H1 (cell line): Measurements from ENCODE around the gene ACOT12. TPM values are rescaled to one million over a fixed set of nuclear protein-coding genes. Genes with fewer than 3 reads are reported as not detected.

ENCODE experiments used
- FOSL1 ChIP-seq: IDR thresholded peaks from 2 replicates; pipeline ENCODE4 v1.6.1; 2011; ENCODE audit warnings: mild to moderate bottlenecking, low read depth, low read length, moderate library complexity; ENCODE audit not compliant: insufficient read depth
- JUN ChIP-seq: IDR thresholded peaks from 2 replicates; pipeline ENCODE4 v1.6.1; 2011; ENCODE audit warnings: low read depth, mild to moderate bottlenecking, improper control_type of control experiment, low read length
- KDM5A ChIP-seq: fragments of 200-600 bp; IDR thresholded peaks from 2 replicates; pipeline ENCODE4 v1.7.1; 2012; ENCODE audit warnings: mild to moderate bottlenecking, low read length, inconsistent platforms, mixed read lengths
- POLR2AphosphoS5 ChIP-seq: IDR thresholded peaks from 2 replicates; pipeline ENCODE4 v1.6.1; 2011; ENCODE audit warnings: low read depth, low read length
- SAP30 ChIP-seq: fragments of 300-600 bp; sonication (generic); IDR thresholded peaks from 2 replicates; pipeline ENCODE4 v1.7.1; 2012; ENCODE audit warnings: low read length, moderate library complexity, mild to moderate bottlenecking, inconsistent platforms; ENCODE audit not compliant: insufficient read depth, insufficient replicate concordance
- SRF ChIP-seq: IDR thresholded peaks from 2 replicates; pipeline ENCODE4 v1.6.1; 2011; ENCODE audit warnings: mild to moderate bottlenecking, low read depth, low read length, moderate library complexity
- TAF7 ChIP-seq: optimal IDR thresholded peaks from 2 replicates; pipeline ENCODE3; 2011; ENCODE audit warnings: low read depth, mild to moderate bottlenecking, inconsistent platforms, low read length, moderate library complexity, borderline replicate concordance
- ZNF274 ChIP-seq: IDR thresholded peaks from 2 replicates; pipeline ENCODE4 v1.7.0; 2012; ENCODE audit warnings: low read length, borderline replicate concordance; ENCODE audit errors: extremely low read depth
- polyA plus RNA-seq, 7 experiments: library from polyadenylated mRNA; depleted of rRNA in 3 of 7; stranded (reverse) in 5 of 7; unstranded in 2 of 7; fragments of >200 nt in 5 of 7; fragments of 200-250 nt in 2 of 7; gene quantifications; 1 replicate in 5 of 7; 2 replicates in 1 of 7; 4 replicates in 1 of 7; pipeline versions ENCODE4 v1.2.1 to v1.2.3, GENCODE V29; 2011 to 2013; ENCODE audit warnings: missing spikeins in 2 of 7, mixed read lengths in 2 of 7
- total RNA-seq: library from RNA; stranded (reverse); fragmentation: NEBNext Ultra II Directional; extraction: Animal tissue kit (Norgen Biotek cat#: 25700); gene quantifications from 2 replicates; pipeline ENCODE4 v1.2.1, GENCODE V29; 2021
- TF ChIP-seq, protein P1 (sequence below): fragments of 300-600 bp; sonication (generic); IDR thresholded peaks from 2 replicates; pipeline ENCODE4 v1.7.1; 2012; ENCODE audit warnings: low read length, moderate library complexity, mild to moderate bottlenecking, inconsistent platforms; ENCODE audit not compliant: insufficient replicate concordance

Gene ACOT12
- total and polyA plus RNA-seq, 2 of the 8 experiments (the other 6 are each of a cell fraction or from before 2014, with no cell fraction given): 0.29 TPM; not detected in 1

DNA sequence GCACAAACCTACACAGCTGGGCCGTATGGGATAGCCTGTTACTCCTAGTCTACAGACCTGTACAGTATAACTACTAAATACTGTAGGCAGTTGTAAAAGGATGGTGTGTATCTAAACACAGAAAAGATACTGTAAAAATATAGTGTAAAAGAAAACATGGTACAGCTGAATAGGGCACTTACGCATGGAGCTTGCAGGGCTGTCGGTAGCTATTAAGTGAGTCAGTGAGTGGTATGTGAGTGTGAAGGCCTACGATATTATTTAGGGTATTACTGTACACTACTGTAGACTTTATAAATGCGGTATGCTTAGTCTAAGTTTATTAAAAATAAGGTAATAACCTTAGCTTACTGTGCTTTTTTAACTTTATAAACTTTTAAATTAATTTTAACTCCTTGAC, 91.3 kb downstream of the ACOT12 start (continued):
- no peak for TF ChIP-seq SRF
- TF ChIP-seq KDM5A: no peak
- no peak for TF ChIP-seq FOSL1
- TF ChIP-seq, protein P1, sequence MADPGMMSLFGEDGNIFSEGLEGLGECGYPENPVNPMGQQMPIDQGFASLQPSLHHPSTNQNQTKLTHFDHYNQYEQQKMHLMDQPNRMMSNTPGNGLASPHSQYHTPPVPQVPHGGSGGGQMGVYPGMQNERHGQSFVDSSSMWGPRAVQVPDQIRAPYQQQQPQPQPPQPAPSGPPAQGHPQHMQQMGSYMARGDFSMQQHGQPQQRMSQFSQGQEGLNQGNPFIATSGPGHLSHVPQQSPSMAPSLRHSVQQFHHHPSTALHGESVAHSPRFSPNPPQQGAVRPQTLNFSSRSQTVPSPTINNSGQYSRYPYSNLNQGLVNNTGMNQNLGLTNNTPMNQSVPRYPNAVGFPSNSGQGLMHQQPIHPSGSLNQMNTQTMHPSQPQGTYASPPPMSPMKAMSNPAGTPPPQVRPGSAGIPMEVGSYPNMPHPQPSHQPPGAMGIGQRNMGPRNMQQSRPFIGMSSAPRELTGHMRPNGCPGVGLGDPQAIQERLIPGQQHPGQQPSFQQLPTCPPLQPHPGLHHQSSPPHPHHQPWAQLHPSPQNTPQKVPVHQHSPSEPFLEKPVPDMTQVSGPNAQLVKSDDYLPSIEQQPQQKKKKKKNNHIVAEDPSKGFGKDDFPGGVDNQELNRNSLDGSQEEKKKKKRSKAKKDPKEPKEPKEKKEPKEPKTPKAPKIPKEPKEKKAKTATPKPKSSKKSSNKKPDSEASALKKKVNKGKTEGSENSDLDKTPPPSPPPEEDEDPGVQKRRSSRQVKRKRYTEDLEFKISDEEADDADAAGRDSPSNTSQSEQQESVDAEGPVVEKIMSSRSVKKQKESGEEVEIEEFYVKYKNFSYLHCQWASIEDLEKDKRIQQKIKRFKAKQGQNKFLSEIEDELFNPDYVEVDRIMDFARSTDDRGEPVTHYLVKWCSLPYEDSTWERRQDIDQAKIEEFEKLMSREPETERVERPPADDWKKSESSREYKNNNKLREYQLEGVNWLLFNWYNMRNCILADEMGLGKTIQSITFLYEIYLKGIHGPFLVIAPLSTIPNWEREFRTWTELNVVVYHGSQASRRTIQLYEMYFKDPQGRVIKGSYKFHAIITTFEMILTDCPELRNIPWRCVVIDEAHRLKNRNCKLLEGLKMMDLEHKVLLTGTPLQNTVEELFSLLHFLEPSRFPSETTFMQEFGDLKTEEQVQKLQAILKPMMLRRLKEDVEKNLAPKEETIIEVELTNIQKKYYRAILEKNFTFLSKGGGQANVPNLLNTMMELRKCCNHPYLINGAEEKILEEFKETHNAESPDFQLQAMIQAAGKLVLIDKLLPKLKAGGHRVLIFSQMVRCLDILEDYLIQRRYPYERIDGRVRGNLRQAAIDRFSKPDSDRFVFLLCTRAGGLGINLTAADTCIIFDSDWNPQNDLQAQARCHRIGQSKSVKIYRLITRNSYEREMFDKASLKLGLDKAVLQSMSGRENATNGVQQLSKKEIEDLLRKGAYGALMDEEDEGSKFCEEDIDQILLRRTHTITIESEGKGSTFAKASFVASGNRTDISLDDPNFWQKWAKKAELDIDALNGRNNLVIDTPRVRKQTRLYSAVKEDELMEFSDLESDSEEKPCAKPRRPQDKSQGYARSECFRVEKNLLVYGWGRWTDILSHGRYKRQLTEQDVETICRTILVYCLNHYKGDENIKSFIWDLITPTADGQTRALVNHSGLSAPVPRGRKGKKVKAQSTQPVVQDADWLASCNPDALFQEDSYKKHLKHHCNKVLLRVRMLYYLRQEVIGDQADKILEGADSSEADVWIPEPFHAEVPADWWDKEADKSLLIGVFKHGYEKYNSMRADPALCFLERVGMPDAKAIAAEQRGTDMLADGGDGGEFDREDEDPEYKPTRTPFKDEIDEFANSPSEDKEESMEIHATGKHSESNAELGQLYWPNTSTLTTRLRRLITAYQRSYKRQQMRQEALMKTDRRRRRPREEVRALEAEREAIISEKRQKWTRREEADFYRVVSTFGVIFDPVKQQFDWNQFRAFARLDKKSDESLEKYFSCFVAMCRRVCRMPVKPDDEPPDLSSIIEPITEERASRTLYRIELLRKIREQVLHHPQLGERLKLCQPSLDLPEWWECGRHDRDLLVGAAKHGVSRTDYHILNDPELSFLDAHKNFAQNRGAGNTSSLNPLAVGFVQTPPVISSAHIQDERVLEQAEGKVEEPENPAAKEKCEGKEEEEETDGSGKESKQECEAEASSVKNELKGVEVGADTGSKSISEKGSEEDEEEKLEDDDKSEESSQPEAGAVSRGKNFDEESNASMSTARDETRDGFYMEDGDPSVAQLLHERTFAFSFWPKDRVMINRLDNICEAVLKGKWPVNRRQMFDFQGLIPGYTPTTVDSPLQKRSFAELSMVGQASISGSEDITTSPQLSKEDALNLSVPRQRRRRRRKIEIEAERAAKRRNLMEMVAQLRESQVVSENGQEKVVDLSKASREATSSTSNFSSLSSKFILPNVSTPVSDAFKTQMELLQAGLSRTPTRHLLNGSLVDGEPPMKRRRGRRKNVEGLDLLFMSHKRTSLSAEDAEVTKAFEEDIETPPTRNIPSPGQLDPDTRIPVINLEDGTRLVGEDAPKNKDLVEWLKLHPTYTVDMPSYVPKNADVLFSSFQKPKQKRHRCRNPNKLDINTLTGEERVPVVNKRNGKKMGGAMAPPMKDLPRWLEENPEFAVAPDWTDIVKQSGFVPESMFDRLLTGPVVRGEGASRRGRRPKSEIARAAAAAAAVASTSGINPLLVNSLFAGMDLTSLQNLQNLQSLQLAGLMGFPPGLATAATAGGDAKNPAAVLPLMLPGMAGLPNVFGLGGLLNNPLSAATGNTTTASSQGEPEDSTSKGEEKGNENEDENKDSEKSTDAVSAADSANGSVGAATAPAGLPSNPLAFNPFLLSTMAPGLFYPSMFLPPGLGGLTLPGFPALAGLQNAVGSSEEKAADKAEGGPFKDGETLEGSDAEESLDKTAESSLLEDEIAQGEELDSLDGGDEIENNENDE: no peak
- no peak for TF ChIP-seq TAF7
- no peak for TF ChIP-seq POLR2AphosphoS5
- TF ChIP-seq ZNF274: no peak
- no peak for TF ChIP-seq SAP30
- TF ChIP-seq JUN: no peak
